B cell (primary cell): ENCODE measurements around the gene PCDHGA5.

Source experiments
- EZH2 ChIP-seq: IDR thresholded peaks from 2 replicates; pipeline ENCODE4 v1.6.1; 2012; ENCODE audit warnings: borderline replicate concordance, low read depth, mild to moderate bottlenecking, moderate library complexity, low read length; ENCODE audit not compliant: insufficient read depth, poor library complexity, severe bottlenecking
- TF ChIP-seq, protein P1 (sequence below): fragments of 200-600 bp; IDR thresholded peaks from one replicate; pipeline ENCODE4 v1.8.0; 2022; ENCODE audit warnings: antibody characterized with exemption, mild to moderate bottlenecking

DNA sequence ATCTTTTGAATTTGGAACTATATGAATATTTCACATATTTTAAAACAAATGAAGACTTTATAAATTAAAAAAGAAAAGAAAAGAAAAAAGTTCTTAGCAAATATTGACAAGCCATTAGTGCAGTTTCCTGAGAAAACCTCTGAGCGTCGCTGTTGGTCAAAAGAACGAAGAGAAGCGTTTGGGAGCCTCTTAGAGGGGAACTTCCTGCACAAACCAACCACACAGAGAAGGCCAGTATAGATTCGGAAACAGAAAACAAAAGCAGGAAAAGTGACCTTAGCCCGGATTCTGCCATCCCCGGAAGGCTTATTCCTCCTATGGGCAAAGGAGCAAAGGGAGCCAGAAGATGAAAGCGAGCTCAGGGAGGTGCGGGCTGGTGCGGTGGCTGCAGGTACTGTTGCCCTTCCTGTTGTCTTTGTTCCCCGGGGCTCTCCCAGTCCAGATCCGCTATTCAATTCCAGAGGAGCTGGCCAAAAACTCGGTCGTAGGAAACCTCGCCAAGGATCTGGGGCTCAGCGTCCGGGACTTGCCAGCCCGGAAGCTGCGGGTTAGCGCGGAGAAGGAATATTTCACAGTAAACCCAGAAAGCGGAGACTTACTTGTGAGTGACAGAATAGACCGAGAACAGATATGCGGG lies 4.1 kb upstream of the PCDHGA5 start, which contains the start of gene PCDHGB2:
- TF ChIP-seq, protein P1, sequence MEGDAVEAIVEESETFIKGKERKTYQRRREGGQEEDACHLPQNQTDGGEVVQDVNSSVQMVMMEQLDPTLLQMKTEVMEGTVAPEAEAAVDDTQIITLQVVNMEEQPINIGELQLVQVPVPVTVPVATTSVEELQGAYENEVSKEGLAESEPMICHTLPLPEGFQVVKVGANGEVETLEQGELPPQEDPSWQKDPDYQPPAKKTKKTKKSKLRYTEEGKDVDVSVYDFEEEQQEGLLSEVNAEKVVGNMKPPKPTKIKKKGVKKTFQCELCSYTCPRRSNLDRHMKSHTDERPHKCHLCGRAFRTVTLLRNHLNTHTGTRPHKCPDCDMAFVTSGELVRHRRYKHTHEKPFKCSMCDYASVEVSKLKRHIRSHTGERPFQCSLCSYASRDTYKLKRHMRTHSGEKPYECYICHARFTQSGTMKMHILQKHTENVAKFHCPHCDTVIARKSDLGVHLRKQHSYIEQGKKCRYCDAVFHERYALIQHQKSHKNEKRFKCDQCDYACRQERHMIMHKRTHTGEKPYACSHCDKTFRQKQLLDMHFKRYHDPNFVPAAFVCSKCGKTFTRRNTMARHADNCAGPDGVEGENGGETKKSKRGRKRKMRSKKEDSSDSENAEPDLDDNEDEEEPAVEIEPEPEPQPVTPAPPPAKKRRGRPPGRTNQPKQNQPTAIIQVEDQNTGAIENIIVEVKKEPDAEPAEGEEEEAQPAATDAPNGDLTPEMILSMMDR, result peak; percentile 43
- no peak for TF ChIP-seq EZH2
